ENCODE measurements around the gene PDE8A. TPM values are rescaled to one million over a fixed set of nuclear protein-coding genes. Genes with fewer than 3 reads are reported as not detected.

Gene PDE8A
- total RNA-seq, 1 donor from 2014 or later = 24.6 TPM

GRCh38 chr15:84961114-84961452 is 20.6 kb upstream of the PDE8A start:
- no peak for DNase-seq (ENCODE audit: low read depth)
- TF ChIP-seq, protein P1, sequence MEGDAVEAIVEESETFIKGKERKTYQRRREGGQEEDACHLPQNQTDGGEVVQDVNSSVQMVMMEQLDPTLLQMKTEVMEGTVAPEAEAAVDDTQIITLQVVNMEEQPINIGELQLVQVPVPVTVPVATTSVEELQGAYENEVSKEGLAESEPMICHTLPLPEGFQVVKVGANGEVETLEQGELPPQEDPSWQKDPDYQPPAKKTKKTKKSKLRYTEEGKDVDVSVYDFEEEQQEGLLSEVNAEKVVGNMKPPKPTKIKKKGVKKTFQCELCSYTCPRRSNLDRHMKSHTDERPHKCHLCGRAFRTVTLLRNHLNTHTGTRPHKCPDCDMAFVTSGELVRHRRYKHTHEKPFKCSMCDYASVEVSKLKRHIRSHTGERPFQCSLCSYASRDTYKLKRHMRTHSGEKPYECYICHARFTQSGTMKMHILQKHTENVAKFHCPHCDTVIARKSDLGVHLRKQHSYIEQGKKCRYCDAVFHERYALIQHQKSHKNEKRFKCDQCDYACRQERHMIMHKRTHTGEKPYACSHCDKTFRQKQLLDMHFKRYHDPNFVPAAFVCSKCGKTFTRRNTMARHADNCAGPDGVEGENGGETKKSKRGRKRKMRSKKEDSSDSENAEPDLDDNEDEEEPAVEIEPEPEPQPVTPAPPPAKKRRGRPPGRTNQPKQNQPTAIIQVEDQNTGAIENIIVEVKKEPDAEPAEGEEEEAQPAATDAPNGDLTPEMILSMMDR (conservative IDR thresholded peaks at IDR 0.05; ENCODE audit: low read depth, low read length) = no peak
- no peak overlapping the region for H3K4me3 ChIP-seq (ENCODE audit: low read depth, low read length)

- TF ChIP-seq, protein P1 (conservative IDR thresholded peaks at IDR 0.05; ENCODE audit: low read depth, low read length) = no peak
- H3K4me3 ChIP-seq (ENCODE audit: low read depth, low read length) = no peak overlapping the region
- DNase-seq (ENCODE audit: low read depth) = no peak
Measured at GRCh38 chr15:84961707-84962106, 19.9 kb upstream of the PDE8A start.

DNA sequence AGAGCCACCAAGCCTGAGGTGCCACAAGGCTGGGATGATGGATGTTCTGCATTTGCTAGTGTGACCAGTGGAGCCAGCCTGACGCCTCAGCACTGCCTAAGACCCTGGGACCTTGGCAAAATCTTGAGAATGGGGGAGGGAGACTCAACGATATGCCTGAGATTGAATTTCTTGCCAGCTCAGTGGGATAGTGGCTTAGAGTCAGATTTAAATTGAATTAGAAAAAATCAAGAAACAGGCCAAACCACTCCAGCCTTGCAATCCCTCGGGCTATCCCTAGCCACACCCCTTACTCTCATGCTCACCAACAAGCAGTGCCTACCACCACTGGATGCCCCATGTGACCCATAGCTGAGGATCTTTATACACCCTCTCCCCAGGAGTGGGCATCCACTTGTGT is 18.7 kb upstream of the PDE8A start:
- TF ChIP-seq, protein P1 (conservative IDR thresholded peaks at IDR 0.05; ENCODE audit: low read depth, low read length) = no peak
- no peak overlapping the region for H3K4me3 ChIP-seq (ENCODE audit: low read depth, low read length)
- DNase-seq (ENCODE audit: low read depth) = no peak

DNA sequence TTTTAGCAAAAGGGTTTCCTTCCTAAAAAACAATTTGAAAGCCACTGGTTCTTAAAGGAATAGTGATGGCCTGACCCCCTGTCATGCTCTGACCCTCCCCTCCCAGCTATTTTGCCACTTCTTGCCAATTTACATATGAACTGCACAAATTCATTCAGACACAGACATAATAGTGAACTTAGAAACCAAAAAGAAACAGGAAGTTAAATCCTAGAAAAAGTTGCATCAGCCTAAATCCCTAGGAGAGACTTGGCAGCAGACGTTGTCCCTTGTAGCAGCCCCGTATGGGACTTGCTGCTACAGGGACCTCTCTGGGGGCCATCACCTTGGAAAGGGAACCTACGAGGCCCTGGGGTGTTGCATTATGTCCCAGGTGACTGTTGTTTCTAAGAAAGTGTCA is 14.3 kb upstream of the PDE8A start:
- TF ChIP-seq, protein P1 (conservative IDR thresholded peaks at IDR 0.05; ENCODE audit: low read depth, low read length) = no peak
- no peak overlapping the region for H3K4me3 ChIP-seq (ENCODE audit: low read depth, low read length)
- DNase-seq (ENCODE audit: low read depth) = no peak

DNA sequence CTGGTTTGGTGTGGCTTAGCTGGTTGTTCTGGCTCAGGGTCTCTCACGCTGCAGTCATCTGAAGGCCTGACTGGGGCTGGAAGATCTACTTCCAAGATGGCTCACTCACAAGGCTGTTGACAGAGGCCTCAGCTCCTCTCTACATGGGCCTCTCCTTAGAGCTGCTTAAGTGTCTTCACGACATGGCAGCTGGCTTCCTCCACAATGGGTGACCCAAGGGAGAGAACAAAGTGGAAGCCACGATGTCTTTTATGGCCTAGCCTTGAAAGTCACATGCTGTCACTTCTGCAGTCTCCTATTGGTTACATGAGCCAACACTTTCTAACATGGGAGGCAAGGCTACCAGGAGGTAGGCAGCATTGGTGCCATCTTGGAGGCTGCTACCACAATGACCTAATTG is 13.4 kb upstream of the PDE8A start:
- no peak for DNase-seq (ENCODE audit: low read depth)
- no peak overlapping the region for H3K4me3 ChIP-seq (ENCODE audit: low read depth, low read length)
- TF ChIP-seq, protein P1 (conservative IDR thresholded peaks at IDR 0.05; ENCODE audit: low read depth, low read length) = no peak

- TF ChIP-seq, protein P1 (conservative IDR thresholded peaks at IDR 0.05; ENCODE audit: low read depth, low read length) = no peak
- H3K4me3 ChIP-seq (ENCODE audit: low read depth, low read length) = no peak overlapping the region
- no peak for DNase-seq (ENCODE audit: low read depth)
Measured at GRCh38 chr15:84969257-84969656, 12.4 kb upstream of the PDE8A start.

DNA sequence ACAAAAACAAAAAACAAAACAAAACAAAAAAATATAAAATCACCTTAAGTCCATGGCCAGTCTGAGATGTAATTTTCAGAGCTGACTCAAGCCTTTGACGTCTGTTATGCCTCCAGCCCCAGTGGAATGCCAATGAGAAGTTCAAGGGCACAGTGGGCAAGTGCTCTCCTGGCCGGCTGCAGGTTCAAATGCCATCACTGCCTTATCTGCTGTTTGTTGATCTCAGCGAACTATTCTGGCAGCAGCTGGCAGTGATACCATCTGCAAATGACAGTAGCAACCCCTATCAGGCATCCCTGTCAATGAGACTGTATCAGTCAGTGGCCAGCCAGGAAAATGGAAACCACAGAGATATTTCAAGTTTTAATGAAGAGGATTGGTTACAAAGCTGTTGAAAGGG is 10.8 kb upstream of the PDE8A start:
- no peak for DNase-seq (ENCODE audit: low read depth)

More for the DNA sequence above, 10.8 kb upstream of the PDE8A start:
- no peak overlapping the region for H3K4me3 ChIP-seq (ENCODE audit: low read depth, low read length)
- TF ChIP-seq, protein P1 (conservative IDR thresholded peaks at IDR 0.05; ENCODE audit: low read depth, low read length) = no peak
